ENCODE measurements around the gene ATP2C1. TPM values are rescaled to one million over a fixed set of nuclear protein-coding genes. Genes with fewer than 3 reads are reported as not detected.

ATP2C1 gene
- total RNA-seq, 2 experiments from 2014 or later: 51.3 to 56.2 TPM

DNA sequence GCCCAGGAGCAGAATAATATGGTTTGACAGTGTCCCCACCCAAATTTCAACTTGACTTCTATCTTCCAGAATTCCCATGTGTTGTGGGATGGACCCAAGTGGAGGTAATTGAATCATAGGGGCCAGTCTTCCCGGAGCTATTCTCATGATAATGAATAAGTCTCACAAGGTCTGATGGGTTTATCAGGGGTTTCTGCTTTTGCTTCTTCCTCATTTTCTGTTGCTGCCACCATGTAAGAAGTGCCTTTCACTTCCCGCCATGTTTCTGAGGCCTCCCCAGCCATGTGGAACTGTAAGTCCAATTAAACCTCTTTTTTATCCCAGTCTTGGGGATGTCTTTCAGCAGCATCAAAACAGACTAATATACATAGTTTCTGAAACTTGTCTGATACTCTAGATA lies 28.4 kb upstream of the ATP2C1 start:
- Mint-ChIP-seq H3K4me1 (no peaks in the 10 kb centered on the region), H3K4me3 (no peak overlapping the region), H3K36me3 (no peaks in the 10 kb centered on the region), H3K9me3 (peaks cover 4% of the 10 kb centered on the region), H3K27ac (no peak overlapping the region), H3K27me3 (peaks cover 5% of the 10 kb centered on the region)
- DNase-seq (no peak), ATAC-seq (ENCODE audit: low read depth) (no peak)
- POLR2A ChIA-PET: no interaction called here

DNA sequence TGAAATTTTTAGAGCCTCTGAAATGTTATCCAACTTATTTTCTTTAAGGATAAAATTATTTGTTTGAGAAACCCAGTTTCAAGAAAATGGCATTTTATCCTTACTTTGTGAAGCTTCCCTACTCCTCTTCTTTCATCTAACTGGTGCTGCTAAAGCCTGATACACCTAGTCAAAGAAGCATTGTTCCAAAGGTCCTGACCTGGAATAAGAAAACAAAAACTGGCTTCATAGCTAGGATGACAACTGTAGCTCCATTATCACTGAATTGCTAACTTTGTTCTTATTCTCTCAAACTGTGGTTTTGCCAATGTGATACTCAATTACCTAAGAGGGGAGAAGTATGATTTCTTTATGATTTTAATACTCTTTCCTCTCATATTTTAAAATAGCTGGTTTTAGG lies 27.6 kb upstream of the ATP2C1 start:
- DNase-seq: no peak
- Mint-ChIP-seq H3K9me3 (peaks cover 4% of the 10 kb centered on the region), H3K4me1 (no peaks in the 10 kb centered on the region), H3K27me3 (no peaks in the 10 kb centered on the region), H3K4me3 (no peak overlapping the region), H3K27ac (no peak overlapping the region), H3K36me3 (no peaks in the 10 kb centered on the region)
- POLR2A ChIA-PET: no interaction called here
- no peak for ATAC-seq (ENCODE audit: low read depth)

DNA sequence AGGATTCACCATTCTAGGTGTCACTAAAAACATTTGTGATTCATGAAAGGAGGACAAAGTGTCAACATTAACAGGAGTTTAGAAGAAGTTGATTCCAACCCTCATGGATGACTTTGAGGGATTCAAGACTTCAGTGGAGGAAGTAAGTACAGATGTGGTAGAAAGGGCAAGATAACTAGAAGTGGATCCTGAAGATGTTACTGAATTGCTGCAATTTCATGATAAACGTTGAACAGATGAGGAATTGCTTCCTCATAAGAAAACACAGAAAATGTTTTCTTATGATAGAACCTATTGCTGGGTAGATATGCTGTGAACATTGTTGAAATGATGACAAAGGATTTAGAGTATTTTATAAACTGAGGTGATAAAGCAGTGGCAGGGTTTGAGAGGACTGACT lies 23.5 kb upstream of the ATP2C1 start:
- Mint-ChIP-seq H3K4me3 (no peak overlapping the region), H3K27me3 (peaks cover 7% of the 10 kb centered on the region), H3K27ac (no peak overlapping the region), H3K36me3 (no peaks in the 10 kb centered on the region), H3K4me1 (no peaks in the 10 kb centered on the region), H3K9me3 (peaks cover 3% of the 10 kb centered on the region)
- POLR2A ChIA-PET: no interaction called here
- ATAC-seq (ENCODE audit: low read depth) (no peak), DNase-seq (no peak)

DNA sequence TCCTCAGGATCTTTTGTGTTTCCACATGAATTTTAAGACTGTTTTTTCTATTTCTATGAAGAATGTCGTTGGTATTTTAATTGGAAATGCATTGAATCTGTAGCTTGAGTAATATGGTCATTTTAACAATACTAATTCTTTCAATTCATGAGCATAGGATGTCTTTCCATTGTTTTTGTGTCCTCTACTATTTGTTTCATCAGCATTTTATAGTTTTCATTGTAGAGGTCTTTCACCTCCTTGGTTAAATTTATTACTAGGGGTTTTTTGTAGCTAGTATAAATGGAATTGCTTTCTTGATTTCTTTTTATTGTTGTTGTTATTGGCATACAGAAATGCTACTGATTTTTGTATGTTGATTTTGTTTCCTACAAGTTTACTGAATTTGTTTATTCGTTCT lies 17.3 kb upstream of the ATP2C1 start:
- Mint-ChIP-seq H3K27ac (no peak overlapping the region), H3K27me3 (peaks cover 9% of the 10 kb centered on the region), H3K36me3 (no peaks in the 10 kb centered on the region), H3K4me3 (no peak overlapping the region), H3K4me1 (no peaks in the 10 kb centered on the region), H3K9me3 (peaks cover 10% of the 10 kb centered on the region)
- DNase-seq: no peak
- POLR2A ChIA-PET: no interaction called here
- no peak for ATAC-seq (ENCODE audit: low read depth)

DNA sequence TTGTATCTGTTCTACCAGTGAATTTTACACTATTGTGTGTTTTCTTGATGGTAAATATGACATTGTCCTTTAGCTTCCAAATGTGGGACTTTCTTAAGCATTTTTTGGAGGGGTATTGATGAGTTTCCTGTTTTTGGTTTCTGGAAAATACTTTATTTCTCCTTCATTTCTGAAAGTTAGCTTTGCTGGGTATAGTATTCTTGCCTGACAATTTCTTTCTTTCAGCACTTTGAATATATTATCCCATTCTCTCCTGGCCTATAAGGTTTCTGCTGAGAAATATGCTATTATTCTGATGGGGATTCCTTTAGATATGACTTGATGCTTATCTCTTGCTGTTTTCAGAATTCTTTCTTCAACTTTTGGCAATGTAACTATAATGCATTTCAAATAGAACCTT lies 15.4 kb upstream of the ATP2C1 start:
- H3K4me3 Mint-ChIP-seq: no peak overlapping the region
- peaks cover 13% of the 10 kb centered on the region for H3K9me3 Mint-ChIP-seq
- no peaks in the 10 kb centered on the region for H3K4me1 Mint-ChIP-seq
- H3K36me3 Mint-ChIP-seq: no peaks in the 10 kb centered on the region
- ATAC-seq (ENCODE audit: low read depth): no peak
- peaks cover 14% of the 10 kb centered on the region for H3K27me3 Mint-ChIP-seq
- POLR2A ChIA-PET: no interaction called here
- no peak for DNase-seq
- H3K27ac Mint-ChIP-seq: no peak overlapping the region

GRCh38 chr3:130889416-130889946 lies 4.4 kb upstream of the ATP2C1 start:
- ATAC-seq (ENCODE audit: low read depth) (no peak), DNase-seq (no peak)
- Mint-ChIP-seq H3K4me1 (peaks cover 6% of the 10 kb centered on the region), H3K27ac (no peak overlapping the region), H3K36me3 (no peaks in the 10 kb centered on the region), H3K9me3 (peaks cover 5% of the 10 kb centered on the region), H3K27me3 (peaks cover 14% of the 10 kb centered on the region), H3K4me3 (no peak overlapping the region)
- POLR2A ChIA-PET: no interaction called here

DNA sequence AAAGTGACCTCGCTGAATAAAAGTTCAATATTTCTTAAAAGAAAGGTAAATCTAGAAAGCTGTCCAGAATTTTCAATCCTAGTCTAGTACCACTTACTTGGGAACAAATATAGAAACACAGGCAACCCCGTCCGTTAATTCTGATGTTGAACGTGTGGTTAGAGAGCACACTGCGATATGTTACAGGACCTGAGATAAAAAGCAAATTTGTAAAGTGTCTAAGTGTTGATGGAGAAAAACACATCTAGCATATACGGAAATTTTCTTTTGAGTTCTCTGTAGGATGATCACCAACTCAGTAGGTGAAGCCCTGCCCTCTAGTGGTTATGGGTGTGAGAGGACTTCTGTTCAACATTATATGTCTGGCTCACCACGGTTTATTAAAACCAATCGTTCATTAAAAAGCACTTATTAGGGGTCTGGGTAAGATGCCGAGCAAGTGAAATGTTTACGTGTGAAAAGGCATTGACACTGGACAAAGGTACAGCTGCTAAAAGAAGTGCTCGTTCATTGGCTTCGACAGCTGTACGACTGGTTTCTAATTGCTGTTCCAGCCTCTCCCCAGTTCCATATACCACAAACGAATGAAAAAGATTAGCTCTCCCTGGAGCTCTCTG lies 1.0 kb upstream of the ATP2C1 start:
- peak overlapping the region; percentile 98 for H3K27ac Mint-ChIP-seq
- peak overlapping the region; percentile 94 for H3K4me3 Mint-ChIP-seq
- H3K27me3 Mint-ChIP-seq: no peaks in the 10 kb centered on the region
- H3K4me1 Mint-ChIP-seq: peaks cover 30% of the 10 kb centered on the region
- H3K9me3 Mint-ChIP-seq: no peaks in the 10 kb centered on the region
- POLR2A ChIA-PET: interaction anchor here (0.9 to 2.7 kb wide), 9 partner anchors 9 to 147 kb away, joined by 3 to 36 read pairs (median 4); partner anchors contain the start of genes ASTE1, NEK11 and PIK3R4
- ATAC-seq (ENCODE audit: low read depth): peak; percentile 41
- DNase-seq: peak; percentile 29
- H3K36me3 Mint-ChIP-seq: peaks cover 2% of the 10 kb centered on the region

DNA sequence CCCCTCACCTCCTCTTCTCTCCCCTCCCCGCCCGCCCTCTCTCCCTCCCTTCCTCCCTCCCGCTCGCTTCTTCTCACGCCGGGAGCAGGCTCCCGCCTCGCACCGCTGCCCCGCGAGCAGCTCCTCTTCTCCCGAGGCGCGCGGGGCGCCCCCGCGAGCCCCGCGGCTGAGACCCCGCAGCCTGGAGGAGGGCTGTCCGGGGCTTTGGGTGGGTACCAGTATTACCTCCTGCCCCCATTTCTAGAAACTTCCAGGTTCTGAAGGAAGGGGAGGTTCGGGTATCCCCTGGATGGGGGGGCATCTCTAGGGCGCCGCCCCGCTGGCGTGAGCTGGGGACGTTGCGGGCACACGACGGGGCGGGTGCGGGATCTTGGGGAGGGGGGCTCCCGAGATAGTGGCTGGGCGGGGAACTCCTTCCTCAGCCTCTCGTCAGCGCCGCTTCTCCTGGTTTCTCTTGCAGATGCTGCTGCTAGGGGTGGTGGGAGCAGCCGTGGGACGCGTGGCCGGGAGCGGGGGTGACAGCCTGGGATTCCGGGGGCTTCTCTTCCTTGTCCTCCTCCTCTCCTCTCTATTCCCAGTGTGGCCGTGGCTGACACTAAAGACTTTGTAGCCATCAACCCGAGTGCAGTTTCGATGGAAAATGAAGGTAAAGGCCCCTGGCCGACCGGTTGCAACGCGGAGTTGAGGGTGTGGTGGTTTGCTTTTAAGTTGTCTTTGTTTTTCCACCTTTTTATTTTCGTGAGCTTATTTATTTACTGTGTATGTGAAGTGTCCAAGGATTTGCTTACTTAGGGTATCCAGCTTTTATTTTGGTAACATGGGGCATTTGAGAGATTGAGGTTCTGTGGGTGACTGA lies 474 bp downstream of the ATP2C1 start:
- POLR2A ChIA-PET: interaction anchor here (1.0 to 2.7 kb wide), 15 partner anchors 11 to 782 kb away, joined by 3 to 36 read pairs (median 4); partner anchors contain the start of genes ASTE1, NEK11 and PIK3R4
- Mint-ChIP-seq H3K36me3 (peaks cover 2% of the 10 kb centered on the region), H3K27me3 (no peaks in the 10 kb centered on the region), H3K9me3 (no peaks in the 10 kb centered on the region), H3K4me1 (peaks cover 31% of the 10 kb centered on the region), H3K4me3 (peak overlapping the region; percentile 94), H3K27ac (peak overlapping the region; percentile 98)
- ATAC-seq (ENCODE audit: low read depth) (peak; percentile 19), DNase-seq (no peak)

DNA sequence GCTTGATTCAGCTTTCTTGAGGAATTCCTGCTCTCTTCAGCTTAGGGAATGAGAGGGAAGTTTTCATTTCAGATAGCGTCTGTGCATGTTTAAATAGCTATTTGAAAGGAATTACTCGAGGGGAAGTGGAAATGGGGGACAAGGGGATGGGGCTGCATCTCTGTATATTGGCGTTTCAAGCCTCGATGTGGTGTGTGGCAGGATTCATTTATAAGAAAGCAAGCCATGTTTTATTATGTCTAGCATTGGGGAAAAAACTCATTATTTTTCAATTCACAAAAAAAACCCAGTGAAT lies 1.0 kb downstream of the ATP2C1 start:
- Mint-ChIP-seq H3K4me3 (peak overlapping the region; percentile 94), H3K36me3 (peaks cover 2% of the 10 kb centered on the region), H3K9me3 (no peaks in the 10 kb centered on the region), H3K4me1 (peaks cover 31% of the 10 kb centered on the region), H3K27me3 (no peaks in the 10 kb centered on the region), H3K27ac (peak overlapping the region; percentile 98)
- DNase-seq (no peak), ATAC-seq (ENCODE audit: low read depth) (no peak)
- POLR2A ChIA-PET: interaction anchor here (1.0 to 2.7 kb wide), 4 partner anchors 13 to 147 kb away, joined by 4 to 36 read pairs (median 9); partner anchors contain the start of genes ASTE1, NEK11 and PIK3R4

GRCh38 chr3:130895690-130896488 lies 2.0 kb downstream of the ATP2C1 start:
- DNase-seq: no peak
- ATAC-seq (ENCODE audit: low read depth): no peak
- Mint-ChIP-seq H3K4me3 (peak overlapping the region; percentile 94), H3K27me3 (no peaks in the 10 kb centered on the region), H3K9me3 (no peaks in the 10 kb centered on the region), H3K36me3 (peaks cover 2% of the 10 kb centered on the region), H3K27ac (no peak overlapping the region), H3K4me1 (peaks cover 31% of the 10 kb centered on the region)
- POLR2A ChIA-PET: interaction anchor here (1.4 kb wide), 1 partner anchor 130 kb away, joined by 5 read pairs; the partner anchor contains the start of genes ASTE1 and NEK11

DNA sequence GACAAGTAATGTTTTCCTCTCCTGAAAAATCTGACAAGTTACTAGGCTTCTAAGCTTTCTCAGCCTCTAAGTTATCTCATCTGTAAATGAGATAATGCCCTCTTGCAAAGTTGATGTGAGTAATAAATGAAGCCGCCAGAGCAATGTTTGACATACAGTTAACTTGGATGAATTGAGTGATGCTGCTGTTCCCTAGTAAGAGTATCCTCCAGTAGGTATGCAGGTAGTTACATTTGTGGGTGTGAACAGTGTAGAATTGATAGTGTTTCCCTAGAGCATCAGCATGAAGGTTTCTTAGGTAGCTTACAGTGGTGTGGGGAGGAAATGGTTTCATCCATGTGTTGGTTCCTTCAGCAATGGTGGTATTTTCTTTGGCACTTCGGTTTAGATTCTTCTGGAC lies 3.4 kb downstream of the ATP2C1 start:
- DNase-seq: no peak
- H3K36me3 Mint-ChIP-seq: peaks cover 2% of the 10 kb centered on the region
- no peaks in the 10 kb centered on the region for H3K27me3 Mint-ChIP-seq
- POLR2A ChIA-PET: no interaction called here
- no peak overlapping the region for H3K4me3 Mint-ChIP-seq
- H3K27ac Mint-ChIP-seq: no peak overlapping the region
- no peaks in the 10 kb centered on the region for H3K9me3 Mint-ChIP-seq
- H3K4me1 Mint-ChIP-seq: peaks cover 35% of the 10 kb centered on the region
- no peak for ATAC-seq (ENCODE audit: low read depth)

- DNase-seq: no peak
- Mint-ChIP-seq H3K36me3 (peaks cover 4% of the 10 kb centered on the region), H3K9me3 (no peaks in the 10 kb centered on the region), H3K27ac (no peak overlapping the region), H3K4me3 (no peak overlapping the region), H3K27me3 (no peaks in the 10 kb centered on the region), H3K4me1 (peaks cover 30% of the 10 kb centered on the region)
- POLR2A ChIA-PET: no interaction called here
- no peak for ATAC-seq (ENCODE audit: low read depth)
Measured at GRCh38 chr3:130900959-130901358, 7.1 kb downstream of the ATP2C1 start.

GRCh38 chr3:130901463-130902204 lies 7.8 kb downstream of the ATP2C1 start:
- no peak for ATAC-seq (ENCODE audit: low read depth)

More at GRCh38 chr3:130901463-130902204, 7.8 kb downstream of the ATP2C1 start:
- H3K4me1 Mint-ChIP-seq: peaks cover 30% of the 10 kb centered on the region
- POLR2A ChIA-PET: no interaction called here
- no peaks in the 10 kb centered on the region for H3K27me3 Mint-ChIP-seq
- no peaks in the 10 kb centered on the region for H3K9me3 Mint-ChIP-seq
- DNase-seq: no peak
- no peak overlapping the region for H3K27ac Mint-ChIP-seq
- peaks cover 4% of the 10 kb centered on the region for H3K36me3 Mint-ChIP-seq
- no peak overlapping the region for H3K4me3 Mint-ChIP-seq
